Measurements from ENCODE around the gene PTPN2. TPM values are rescaled to one million over a fixed set of nuclear protein-coding genes. Genes with fewer than 3 reads are reported as not detected.

The PTPN2 gene
- total RNA-seq, 2 experiments from 2014 or later = 52.1 to 53.6 TPM

DNA sequence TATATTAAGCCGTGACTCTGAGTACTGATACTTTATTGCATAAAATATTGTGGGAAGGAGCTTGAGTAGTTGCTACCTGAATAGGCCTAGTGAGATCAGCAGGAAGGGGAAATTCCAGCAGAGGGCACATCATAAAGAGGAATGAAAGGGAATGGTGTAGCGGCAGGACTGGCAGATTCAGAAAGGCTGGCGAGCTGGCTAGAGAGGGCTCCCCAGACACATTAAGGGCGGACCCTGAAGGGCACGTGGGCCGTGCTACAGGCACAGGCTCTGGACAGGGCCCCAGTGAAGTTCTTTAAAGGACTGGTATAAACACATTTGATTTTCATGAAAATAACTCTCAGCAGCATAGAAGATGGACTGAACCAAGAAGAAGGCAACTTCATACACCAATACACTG is 43.0 kb downstream of the PTPN2 start:
- ChIA-PET CTCF (interaction anchor here (0.6 kb wide), 1 partner anchor 89 kb away, joined by 3 read pairs; no protein-coding TSS in a partner anchor), POLR2A (interaction anchor here (2.2 kb wide), 1 partner anchor 43 kb away, joined by 23 read pairs; the partner anchor contains the start of gene PTPN2)

DNA sequence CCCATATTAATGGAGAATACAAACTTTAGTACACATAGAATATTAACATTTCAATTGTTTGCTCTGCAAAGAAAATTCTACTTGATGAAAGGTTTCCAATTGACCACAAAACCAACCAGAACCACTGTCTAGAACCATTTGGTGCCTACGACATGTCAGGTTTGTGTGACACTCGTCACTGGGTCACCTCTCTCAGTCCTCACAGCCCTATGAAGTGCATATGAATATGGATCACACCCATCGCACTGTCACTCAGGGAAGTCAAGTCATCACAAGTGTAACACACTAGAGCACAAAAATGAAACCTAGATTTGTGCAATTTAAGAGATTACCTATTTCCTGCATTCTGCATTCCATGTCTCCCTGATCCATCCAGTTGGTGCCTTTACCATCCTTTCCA is 43.7 kb downstream of the PTPN2 start:
- POLR2A ChIA-PET = interaction anchor here (0.6 to 2.2 kb wide), 3 partner anchors 17 to 43 kb away, joined by 3 to 23 read pairs (median 5); partner anchors contain the start of gene PTPN2
- CTCF ChIA-PET = interaction anchor here (1.0 kb wide), 1 partner anchor 12 kb away, joined by 3 read pairs; no protein-coding TSS in a partner anchor

DNA sequence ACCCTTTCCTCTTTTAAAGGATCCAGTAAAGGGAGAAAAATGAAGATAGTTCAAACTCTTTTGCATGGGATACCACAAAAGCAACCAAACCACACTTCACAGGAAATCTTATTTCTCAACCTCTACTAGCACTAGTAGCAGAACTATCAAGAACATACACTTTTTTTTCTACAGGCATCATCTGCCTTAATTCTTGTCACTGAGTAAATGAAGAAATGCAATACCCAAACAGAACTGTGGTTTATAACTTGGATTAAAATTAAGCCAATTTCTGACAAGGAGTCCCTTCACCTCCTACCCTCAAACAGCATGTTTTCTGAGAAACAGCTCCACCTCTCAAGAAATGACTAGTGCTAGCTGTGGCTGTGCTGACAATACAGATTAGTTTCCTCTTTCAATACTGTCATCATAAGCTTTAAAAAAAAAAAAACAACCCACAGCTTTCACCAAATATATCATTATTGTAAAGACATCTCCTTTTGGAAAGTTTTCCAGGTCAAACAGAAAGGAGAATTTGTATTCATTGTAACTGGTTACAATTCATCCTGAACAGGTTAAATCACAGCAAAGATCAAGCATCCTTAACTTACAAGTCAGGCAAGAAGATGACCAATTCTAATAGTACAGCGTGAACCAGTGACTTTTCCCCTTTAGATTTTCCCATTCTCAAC is 44.4 kb downstream of the PTPN2 start:
- ChIA-PET CTCF (interaction anchor here (0.9 to 1.0 kb wide), 2 partner anchors 13 to 52 kb away, joined by 3 read pairs; no protein-coding TSS in a partner anchor), POLR2A (interaction anchor here (0.6 to 2.2 kb wide), 4 partner anchors 18 to 44 kb away, joined by 3 to 23 read pairs (median 4); partner anchors contain the start of gene PTPN2)

DNA sequence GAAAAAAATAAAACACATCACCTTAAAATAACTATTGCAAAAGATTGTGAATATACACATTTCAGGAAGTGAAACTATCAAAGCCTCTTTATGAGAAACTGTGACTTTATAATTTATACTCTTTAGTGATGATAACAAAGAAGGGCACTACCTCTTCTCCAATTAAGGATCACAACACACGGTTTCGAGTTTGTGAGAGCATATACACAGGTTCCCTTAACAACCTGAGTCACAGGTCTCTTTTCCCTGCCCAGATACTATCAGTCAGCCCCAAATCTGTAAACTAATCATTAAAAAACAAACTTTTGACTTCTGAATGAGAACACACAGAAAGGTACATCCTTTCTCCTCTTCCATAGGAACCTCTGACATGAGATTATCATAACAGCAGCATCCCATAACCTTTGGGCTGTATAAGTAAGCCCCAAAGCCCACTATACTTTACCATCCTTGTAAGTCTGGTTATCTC is 44.9 kb downstream of the PTPN2 start:
- ChIA-PET POLR2A (interaction anchor here (0.6 to 2.2 kb wide), 4 partner anchors 18 to 45 kb away, joined by 3 to 23 read pairs (median 4); partner anchors contain the start of gene PTPN2), CTCF (interaction anchor here (0.9 to 1.0 kb wide), 2 partner anchors 14 to 52 kb away, joined by 3 read pairs; no protein-coding TSS in a partner anchor)

DNA sequence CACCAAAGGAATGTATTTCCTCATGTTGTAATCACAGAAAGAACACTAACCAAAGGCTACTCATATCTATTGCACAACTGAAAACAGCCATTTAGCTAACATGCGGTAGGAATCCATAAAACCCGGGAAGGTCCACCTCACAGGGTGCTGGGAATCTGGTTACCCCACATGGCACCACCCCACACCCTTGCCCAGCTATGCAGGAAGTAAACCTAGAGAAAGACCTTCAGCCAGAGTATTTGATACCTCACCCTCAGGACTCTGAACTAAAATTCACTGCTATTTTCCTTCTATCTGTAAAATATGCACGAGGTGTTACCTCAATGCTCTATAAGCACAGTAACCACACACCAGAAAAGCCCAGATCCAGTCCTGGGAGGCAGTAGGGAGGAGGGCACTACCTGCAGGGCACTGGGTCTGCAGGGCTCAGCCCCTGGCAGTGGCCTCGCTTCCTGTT is 45.8 kb downstream of the PTPN2 start:
- CTCF ChIA-PET = no interaction called here
- POLR2A ChIA-PET = interaction anchor here (0.7 kb wide), 1 partner anchor 86 kb away, joined by 3 read pairs; no protein-coding TSS in a partner anchor

DNA sequence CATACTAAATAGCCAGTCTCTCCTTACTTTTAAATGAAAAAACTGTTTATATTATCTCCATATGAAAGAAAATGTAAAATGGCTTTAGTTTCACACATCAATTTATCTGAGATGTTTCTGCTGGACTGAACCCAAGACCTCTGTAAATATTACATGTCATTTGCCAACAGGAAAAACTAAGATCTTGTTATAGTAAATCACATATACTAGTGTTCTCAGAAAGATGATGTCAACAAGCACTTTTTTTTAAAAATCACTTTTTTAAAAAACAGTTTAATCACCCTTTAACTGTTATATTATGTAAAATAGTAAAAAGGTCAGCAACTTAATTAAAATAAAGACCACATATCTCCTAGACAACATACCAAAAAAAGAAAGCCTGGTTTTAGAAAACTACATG is 46.3 kb downstream of the PTPN2 start:
- ChIA-PET CTCF (no interaction called here), POLR2A (interaction anchor here (0.7 kb wide), 1 partner anchor 87 kb away, joined by 3 read pairs; no protein-coding TSS in a partner anchor)

DNA sequence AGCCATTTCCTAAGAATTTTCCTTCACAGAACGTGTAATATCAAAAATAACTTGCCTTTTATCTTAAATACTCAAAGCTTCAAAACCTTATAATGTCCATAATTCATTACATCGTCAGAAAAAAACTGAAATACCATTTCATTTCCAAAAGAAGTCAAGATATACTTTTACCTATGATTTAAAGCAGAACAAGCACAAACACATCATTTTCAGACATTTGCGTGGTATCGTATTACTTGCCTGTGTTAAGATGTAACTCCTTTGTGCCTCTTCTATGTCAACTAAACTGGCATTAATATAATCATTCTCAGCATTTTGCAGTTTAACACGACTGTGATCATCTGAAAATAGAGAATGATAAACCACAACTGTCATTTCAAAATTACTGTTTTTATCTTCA is 47.5 kb downstream of the PTPN2 start:
- ChIA-PET POLR2A (no interaction called here), CTCF (interaction anchor here (1.0 kb wide), 1 partner anchor 15 kb away, joined by 3 read pairs; no protein-coding TSS in a partner anchor)

- POLR2A ChIA-PET = no interaction called here
Observed at GRCh38 chr18:12828116-12829051, 55.7 kb downstream of the PTPN2 start.

DNA sequence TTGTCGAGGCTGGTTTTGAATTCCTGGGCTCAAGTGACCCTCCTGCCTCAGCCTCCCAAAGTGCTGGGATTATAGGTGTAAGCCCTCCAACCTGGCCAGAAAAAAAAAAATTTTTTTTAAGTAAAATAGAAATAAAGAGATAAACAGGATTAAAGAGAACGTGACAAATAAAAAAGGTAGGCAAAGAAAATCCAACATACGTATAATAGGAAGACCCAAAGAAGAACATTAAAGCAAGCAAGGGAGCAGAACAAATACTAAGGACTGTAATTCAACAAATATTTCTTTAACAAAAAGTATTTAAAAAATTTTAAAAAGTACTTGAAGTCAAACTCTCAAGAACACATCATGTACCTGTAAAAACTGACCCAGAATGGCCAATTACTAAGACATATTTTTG is 56.4 kb downstream of the PTPN2 start:
- ChIA-PET POLR2A (no interaction called here), CTCF (no interaction called here)

More at GRCh38 chr18:12828116-12829051, 55.7 kb downstream of the PTPN2 start:
- CTCF ChIA-PET = interaction anchor here (0.6 kb wide), 1 partner anchor 28 kb away, joined by 5 read pairs; no protein-coding TSS in a partner anchor

DNA sequence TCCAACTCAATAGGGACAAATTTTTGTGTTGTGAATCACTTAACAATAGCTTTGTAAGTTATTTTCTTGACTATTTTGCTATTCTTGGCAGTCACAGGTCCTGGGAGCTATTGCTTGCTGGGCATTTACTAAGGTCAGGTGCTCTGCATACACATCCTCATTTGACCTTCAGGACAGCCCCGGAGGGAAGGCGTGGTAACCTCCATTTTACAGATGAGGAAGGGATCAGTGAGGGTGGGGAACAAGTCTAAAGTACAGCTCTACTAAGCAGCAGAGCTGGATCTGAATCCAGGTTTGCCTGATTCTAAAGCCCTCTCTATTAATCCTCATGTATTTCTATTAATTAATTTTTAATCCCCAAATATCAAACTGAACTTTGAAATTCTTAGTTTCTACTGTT is 58.8 kb downstream of the PTPN2 start:
- POLR2A ChIA-PET = interaction anchor here (1.7 kb wide), 1 partner anchor 58 kb away, joined by 3 read pairs; no protein-coding TSS in a partner anchor
- CTCF ChIA-PET = interaction anchor here (1.3 to 1.7 kb wide), 2 partner anchors 22 to 58 kb away, joined by 3 to 4 read pairs; partner anchors contain the start of gene PTPN2

DNA sequence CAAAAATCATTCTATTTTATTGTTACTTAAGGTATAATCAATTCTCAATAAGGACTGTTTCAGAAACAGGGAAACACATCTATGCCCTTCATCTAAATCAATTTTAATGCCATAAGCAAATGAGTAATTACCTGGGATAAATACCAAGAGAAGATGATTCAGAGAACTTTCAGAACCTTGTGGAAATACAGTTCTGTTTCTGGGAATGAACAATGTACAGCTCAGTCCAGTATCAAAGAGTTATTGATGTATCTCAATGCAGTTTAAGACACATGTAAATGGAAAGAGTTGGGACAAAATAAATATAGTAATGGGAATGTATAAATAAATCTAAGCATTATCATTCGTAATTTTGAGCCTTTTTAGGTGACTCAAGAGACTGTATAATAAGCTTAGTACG is 60.1 kb downstream of the PTPN2 start:
- POLR2A ChIA-PET = interaction anchor here (1.7 kb wide), 1 partner anchor 59 kb away, joined by 3 read pairs; no protein-coding TSS in a partner anchor

DNA sequence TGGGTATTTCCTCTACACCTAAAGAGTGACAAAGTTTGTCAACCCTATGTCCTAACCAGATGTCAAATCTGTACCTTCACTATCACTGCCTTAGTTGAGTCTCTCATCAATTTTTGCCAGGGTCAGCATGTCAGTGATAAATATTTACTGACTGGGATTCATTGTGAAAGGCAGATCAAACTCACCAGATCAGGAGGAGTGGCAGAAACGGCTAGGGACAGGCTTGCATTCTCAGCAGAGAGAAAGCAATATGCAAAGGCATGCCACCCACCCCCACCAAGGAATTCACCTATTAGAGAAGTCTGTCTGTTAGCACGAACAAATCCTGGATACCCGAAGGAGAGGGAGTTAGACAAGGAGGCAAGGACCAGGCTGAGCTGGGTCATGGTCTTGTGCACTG is 62.6 kb downstream of the PTPN2 start:
- CTCF ChIA-PET = interaction anchor here (1.0 kb wide), 1 partner anchor 15 kb away, joined by 3 read pairs; no protein-coding TSS in a partner anchor

More for the DNA sequence above, 60.1 kb downstream of the PTPN2 start:
- CTCF ChIA-PET = interaction anchor here (1.0 to 1.7 kb wide), 2 partner anchors 8 to 60 kb away, joined by 4 read pairs; partner anchors contain the start of gene PTPN2

GRCh38 chr18:12820506-12820905 is 63.5 kb downstream of the PTPN2 start:
- CTCF ChIA-PET = no interaction called here
- POLR2A ChIA-PET = no interaction called here

More for the DNA sequence above, 62.6 kb downstream of the PTPN2 start:
- POLR2A ChIA-PET = no interaction called here

DNA sequence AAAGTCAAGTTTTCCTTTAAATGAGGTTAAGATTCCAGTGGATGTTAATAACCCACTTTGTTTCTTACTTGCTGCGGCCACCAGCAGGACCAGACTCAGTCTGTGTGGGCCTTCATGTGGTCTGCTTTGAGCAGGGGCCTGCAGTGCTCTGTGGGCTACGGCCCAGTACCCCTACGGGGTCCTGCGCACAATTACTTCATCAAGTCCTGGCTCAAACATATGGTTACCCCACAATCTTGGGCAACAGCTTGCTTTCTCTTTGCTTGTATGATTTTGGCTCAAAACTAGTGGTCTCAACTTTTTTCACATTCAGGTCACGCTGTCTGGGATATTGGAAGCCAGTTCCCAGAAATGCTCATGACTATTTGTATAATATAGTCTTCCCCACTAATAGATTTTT is 64.2 kb downstream of the PTPN2 start:
- CTCF ChIA-PET = no interaction called here
- POLR2A ChIA-PET = no interaction called here

DNA sequence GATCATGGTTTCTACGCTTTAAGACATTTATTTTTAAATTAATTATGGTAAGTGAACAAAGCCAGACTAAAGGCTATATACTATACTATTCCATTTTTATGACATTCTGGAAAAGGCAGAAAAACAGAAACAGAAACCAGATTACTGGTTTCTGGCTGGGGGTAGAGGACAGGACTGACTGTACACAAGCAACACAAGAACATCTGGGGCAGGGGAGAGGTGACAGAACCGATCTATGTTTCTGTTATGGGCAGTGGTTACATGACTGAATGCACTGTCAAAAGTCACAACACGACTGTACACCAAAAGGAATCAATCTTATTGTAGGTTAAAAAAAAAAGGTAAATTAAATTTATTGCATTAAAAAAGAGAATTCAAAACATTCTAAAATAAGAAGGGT is 64.7 kb downstream of the PTPN2 start:
- POLR2A ChIA-PET = no interaction called here
- CTCF ChIA-PET = no interaction called here

- CTCF ChIA-PET = no interaction called here
- POLR2A ChIA-PET = interaction anchor here (0.6 kb wide), 1 partner anchor 21 kb away, joined by 3 read pairs; no protein-coding TSS in a partner anchor
Observed at GRCh38 chr18:12818243-12818642, 65.8 kb downstream of the PTPN2 start.

DNA sequence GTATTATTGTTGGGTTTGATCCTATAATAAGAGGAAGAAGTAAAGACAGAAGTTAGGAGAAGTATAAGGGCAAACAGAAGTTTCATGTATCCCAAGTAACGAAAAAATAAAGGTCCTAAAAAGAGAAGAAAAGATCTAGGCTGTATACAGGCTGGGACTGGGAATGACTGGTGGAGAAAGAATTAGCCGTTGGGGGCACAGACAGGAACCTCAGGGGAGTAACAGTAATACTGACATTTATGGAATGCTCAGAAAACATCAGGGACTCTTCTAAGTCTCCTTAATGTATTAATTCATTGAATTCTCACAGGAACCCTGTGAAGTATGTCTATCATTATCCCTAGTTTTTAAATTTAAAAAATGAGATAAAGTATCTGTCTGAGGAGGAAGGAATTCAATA is 67.6 kb downstream of the PTPN2 start:
- POLR2A ChIA-PET = no interaction called here
- CTCF ChIA-PET = interaction anchor here (0.8 to 1.5 kb wide), 2 partner anchors 8 to 423 kb away, joined by 3 to 4 read pairs; no protein-coding TSS in a partner anchor

GRCh38 chr18:12811191-12811950 is 72.7 kb downstream of the PTPN2 start:
- CTCF ChIA-PET = no interaction called here
- POLR2A ChIA-PET = interaction anchor here (0.6 to 1.3 kb wide), 2 partner anchors 24 to 29 kb away, joined by 3 read pairs; no protein-coding TSS in a partner anchor
